Stimulated activated CD4-positive, alpha-beta T cell treated with anti-CD3 and anti-CD28 coated beads, Interleukin-12 subunit alpha, Interleukin-12 subunit beta, amount 100 ng/mL, for 4 hours (primary cell): ENCODE measurements around the gene NPAS2.

ENCODE experiments used
- DNase-seq: peaks from one replicate; pipeline ENCODE4 v3.0.0-alpha.2; 2020

The NPAS2 gene

GRCh38 chr2:100823665-100824438, 3.9 kb downstream of the NPAS2 start:
- DNase-seq, result no peak

DNA sequence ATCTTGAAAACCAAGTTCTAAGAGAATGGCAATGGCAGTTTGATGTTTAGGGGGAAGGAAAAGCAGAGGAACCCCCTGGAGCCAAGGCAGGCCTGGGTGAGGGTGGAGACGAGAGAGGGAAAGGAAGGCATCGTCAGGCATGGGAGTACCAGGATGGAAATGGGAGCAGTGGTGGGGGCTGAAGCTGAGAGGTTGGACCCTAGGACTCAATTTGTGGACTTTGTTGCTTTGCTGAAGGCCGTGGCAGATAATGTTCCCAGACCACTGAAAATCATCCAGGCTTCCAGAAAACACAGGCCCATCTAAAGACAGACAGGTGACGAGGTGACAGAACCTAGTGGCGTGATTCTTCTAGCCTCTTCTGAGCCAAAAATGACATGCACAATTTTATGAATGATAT, 4.9 kb downstream of the NPAS2 start:
- DNase-seq, result no peak

DNA sequence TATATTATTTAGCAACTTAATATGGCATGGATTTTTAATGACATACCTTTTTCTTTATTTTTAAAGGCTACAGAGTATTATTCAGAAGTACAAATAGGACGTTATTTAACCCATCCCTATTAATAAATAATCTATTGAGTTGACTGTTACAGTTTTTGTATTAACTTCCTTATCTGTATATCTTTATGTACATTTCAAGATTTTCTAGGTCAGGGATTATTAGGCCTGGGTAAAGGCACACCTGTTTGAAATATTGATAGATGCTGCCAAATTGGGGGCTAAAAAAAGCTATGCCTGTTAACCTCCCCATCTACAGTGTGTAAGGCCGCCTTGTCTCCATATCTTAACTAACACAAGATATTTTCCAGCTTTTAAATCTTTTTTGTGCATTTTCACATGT, 6.6 kb downstream of the NPAS2 start:
- no peak for DNase-seq

DNA sequence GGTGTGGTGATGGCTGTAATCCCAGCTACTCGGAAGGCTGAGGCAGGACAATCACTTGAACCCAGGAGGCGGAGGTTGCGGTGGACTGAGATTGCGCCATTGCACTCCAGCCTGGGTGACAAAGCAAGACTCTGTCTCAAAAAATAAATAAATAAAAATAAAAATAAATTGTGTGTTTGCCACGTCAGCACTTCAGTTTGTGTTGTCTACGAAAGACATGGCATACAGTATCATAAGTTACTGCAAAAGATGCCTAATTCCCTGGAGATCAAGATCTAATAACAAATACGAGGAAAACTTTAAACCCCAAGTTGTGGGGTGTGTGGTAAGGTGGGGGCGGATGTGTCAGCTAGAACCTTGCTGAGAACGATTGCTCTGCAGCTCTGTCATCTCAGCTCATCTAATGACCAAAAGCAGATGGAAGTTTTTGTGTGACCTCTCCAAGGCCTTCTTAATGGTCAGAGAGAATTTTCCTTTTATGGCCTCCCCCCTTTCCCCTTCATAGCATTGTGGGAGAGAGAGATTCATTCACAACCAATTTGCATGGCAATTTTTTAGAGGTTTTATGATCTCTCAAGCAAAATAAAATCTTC, 11.3 kb downstream of the NPAS2 start:
- DNase-seq, result no peak

GRCh38 chr2:100831831-100832230, 11.9 kb downstream of the NPAS2 start:
- DNase-seq, result no peak

DNA sequence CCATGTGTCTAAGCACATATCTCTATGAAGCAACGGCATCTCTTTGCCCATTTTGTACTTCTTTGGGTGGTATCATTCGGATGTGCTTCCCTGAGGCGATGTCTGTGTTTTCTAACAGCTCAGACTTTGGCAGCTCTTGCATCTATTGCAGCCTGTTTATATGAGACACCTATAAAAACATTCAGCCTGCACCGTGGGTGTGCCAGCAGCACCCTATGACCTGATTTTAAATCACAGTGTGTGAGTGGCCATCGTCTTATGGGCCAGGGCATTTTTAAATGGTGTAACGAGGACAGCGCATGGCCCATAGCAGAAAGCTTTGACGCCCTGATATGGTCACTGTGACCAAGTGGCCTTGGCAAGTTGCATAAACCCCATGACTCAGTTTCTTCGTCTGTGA, 12.9 kb downstream of the NPAS2 start:
- DNase-seq, result no peak

DNA sequence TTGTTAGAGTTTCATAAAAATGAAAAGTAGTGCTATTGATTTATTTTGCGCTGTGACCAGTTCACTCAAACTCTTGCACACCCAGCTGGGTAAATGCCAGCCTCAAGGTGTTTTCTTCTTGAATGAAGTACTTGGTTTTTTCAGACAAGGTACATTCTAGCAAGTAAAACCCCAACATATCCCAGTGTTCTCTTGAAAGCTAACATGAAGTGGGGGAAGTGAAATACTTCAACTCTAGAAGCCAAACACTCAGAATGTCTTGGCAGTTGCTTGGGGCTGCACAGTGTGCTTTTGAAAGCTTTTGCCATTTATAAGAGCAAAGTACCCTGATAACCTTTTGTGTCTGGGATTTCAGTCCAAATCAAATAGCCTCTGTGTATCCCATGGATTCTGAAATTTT, 13.4 kb downstream of the NPAS2 start:
- no peak for DNase-seq

DNA sequence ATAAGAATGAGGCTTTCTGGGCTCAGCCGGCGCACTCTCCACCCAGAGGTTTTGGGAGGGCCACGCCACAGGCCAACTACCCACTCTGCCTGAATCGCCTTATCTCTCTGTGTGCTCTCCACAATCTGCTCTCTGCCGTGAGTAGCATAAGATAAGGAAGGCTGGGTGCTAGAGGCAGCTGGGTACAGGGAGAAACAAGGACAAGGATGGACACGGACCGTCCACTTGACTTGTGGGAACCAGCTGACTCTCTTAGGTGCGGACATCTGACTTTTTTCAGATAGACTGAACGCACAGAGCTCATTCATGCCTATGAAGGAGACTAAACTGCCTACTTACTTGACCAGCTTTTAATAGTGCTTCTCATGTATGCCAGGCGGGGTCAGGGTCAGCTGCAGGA, 14.3 kb downstream of the NPAS2 start:
- no peak for DNase-seq

DNA sequence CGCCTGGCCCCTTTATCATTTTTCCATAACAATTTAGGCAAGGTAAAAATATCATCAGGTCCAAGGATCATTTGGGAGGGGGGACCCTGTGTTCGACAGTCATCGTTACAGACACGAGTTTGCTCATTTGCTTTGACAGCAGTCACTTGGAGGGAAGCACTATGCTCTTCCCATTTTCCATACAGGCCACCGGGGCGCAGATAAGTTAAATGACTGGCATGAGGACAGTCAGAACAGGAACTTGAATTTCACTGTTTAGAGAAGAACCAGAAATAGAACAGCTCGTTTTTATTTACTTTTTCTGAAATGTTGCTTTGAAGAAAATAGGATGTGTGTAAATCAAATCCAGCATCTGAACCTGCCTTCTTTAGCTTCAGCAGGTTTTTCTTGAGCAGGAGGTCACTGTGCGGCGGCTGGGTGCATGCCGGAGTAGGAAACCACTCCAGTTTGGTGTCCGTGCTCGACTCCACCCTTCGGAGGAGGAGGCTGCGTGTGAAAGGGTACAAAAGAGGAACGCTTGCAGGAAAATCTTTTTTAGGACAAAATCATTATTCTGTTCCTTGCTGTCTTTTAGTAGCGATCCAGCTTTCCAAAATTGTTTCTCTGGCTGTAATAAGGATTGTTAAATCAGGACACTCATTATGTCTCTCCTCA, 15.2 kb downstream of the NPAS2 start:
- no peak for DNase-seq

- DNase-seq, result no peak
Measured at GRCh38 chr2:100840519-100840918, 20.6 kb downstream of the NPAS2 start.

- no peak for DNase-seq
Measured at GRCh38 chr2:100842241-100842922, 22.4 kb downstream of the NPAS2 start.

DNA sequence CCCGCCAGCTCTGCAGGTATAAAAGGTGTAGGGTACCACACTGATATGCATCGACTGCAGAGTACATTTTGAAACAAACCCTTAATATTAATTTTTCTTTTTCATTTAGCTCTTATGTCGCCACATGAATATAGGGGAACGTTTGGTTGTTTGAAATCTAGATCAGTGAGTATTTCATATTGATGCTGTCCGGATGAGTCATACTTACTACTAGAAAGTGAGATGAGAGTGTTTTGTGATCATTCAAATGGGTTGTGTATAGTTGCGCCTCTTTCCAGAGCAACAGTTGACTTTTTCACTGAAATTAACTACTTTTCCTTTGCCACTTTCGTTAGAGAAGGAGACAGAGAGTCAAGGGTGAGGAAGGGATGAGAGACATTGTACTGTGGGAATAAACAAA, 24.6 kb downstream of the NPAS2 start:
- DNase-seq, result no peak

GRCh38 chr2:100845141-100845991, 25.4 kb downstream of the NPAS2 start:
- DNase-seq, result no peak

GRCh38 chr2:100846716-100847115, 26.8 kb downstream of the NPAS2 start:
- no peak for DNase-seq

DNA sequence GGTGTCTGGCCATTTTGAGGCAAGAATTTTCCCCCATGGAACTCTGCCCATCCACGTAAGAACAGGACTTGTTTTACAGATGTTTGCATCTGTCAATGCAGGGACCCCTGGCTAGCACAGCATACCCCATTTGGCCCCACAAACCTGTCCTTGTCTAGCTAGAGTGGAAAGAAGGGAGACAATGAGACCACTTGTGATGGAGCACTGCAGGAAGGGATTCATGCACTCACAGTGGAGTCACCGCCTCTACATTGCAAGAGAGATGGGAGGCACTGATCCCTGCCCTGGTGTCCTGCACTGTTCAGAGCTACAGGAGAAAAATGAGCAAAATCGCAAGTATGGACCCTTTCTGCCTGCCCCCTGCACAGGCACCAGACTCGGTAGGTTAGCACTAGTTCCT, 32.5 kb downstream of the NPAS2 start:
- DNase-seq, result no peak

DNA sequence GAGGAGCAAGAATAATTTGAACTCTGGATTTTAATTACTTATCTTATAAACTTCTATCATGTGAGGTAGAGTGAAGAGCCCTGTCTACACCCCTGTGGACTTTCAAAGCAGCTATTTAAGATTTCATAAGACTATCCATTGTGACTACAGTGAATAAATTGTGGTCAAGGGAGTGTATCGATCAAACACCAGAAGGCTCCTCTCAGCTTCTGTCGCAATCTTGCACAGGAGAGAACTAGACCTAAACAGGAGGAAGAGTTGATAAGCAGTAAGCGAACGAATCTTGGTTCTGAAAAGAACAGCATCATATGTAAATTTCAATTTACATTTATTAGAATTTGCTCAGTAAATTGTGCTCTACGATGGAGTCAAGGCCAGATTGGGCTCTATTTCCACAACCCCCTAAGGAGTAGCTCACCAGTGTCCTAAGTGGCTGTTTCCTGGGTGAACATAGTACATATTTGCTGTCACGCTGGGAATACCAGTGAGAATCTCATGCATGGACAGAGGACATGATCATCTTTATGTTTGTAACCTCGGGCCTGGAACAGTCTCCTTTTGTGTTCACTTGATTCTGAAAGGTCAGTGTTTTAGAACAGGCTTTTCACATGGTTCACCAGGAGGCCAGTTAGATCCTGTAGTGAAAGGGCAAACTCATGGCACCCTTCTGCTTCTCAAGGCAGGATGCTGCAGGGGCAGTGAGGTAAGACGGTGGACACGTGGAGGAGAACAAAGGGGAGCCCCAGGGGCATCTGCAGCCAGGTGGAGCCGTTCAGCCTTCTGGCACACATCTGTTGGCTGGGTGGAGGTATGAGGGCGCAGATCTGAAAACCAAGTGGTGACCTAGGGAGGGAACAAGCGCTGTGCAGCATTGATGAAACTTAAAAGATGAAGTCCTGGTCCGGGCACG, 33.3 kb downstream of the NPAS2 start:
- DNase-seq, result no peak

GRCh38 chr2:100853909-100854810, 34.2 kb downstream of the NPAS2 start:
- no peak for DNase-seq

DNA sequence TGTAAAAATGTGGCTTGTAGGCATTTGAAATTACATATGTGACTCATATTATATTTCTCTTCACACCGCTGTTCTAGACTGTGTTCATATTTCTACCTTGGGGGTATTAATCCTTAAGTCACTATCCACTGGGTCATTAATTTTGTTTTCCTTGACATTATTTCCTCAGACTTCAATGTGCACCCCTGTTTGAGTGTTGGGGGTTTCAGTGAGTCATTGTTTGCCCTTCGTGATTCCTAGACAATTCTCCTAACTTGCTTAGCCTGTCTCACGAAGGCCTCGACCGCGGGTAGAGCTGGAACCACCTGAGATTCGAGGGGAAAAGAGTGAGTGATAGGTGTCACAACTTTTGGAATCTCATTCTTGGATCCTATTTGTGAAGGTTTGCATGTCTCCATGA, 35.1 kb downstream of the NPAS2 start:
- no peak for DNase-seq

- no peak for DNase-seq
Measured at GRCh38 chr2:100855606-100856005, 35.7 kb downstream of the NPAS2 start.

DNA sequence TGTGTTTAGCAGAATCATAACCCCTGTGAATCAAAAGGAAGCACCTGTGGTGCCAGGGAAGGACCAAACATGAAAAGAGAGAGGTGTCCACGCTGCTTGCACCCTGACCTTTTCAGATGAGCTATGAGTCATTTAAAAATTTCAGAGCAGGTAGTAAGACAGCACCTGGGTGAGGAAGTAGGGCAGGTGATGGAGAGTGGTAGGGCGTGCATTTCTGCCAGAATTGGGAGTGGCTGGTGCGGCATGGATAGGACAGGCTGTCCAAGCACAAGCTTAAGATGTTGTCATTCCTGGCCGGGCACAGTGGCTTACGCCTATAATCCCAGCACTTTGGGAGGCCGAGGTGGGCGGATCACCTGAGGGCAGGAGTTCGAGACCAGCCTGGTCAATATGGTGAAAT, 36.8 kb downstream of the NPAS2 start:
- no peak for DNase-seq

DNA sequence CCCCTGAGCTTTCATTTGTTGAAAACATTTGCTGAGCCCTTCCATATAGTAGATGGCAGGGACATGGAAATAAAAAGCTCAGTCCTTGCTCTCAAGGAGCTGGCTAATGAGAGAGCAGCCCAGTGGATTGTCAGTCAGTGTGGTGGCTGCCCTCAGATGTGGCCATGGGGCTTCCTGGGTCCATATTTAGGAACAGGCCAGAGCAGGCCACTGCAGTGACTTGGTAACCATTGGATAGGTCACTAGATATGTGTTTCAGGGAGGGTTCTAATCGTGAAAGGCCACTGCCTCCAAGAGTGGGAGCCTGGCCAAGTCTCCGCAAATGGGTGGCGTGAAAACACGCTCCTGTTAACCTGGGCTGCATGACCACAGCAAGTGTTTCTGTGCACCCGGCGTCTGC, 37.4 kb downstream of the NPAS2 start:
- no peak for DNase-seq
